Gastrocnemius medialis (tissue), 4 donors: ENCODE measurements around the gene ZNF44. TPM values are rescaled to one million over a fixed set of nuclear protein-coding genes. Genes with fewer than 3 reads are reported as not detected.

Source experiments
- ATAC-seq, 2 donors: fragments of 150-250 bp; one replicate each; pipeline ENCODE4 v1.9.1; 2016
- DNase-seq, 2 donors: peaks; one replicate each; pipeline ENCODE4 v3.0.0-alpha.2; 2019
- H3K27ac ChIP-seq, 4 donors: fragments of 200-600 bp; sonication (generic); 1 replicate in 1 of 4; 2 replicates in 3 of 4; pipeline ENCODE4 v1.5.1; 2016 to 2018; ENCODE audit warnings: mild to moderate bottlenecking in 2 of 4, moderate library complexity in 1 of 4
- H3K27me3 ChIP-seq, 3 donors: fragments of 200-600 bp; sonication (generic) in 2 of 3; 1 replicate in 1 of 3; 2 replicates in 2 of 3; pipeline versions ENCODE4 v1.5.1 to v1.6.0; 2016 to 2019; ENCODE audit warnings: mild to moderate bottlenecking in 1 of 3, moderate library complexity in 1 of 3
- H3K36me3 ChIP-seq, 2 donors: fragments of 200-600 bp; sonication (generic) in 1 of 2; one replicate each; pipeline ENCODE4 v1.5.1; 2017 to 2018
- H3K4me1 ChIP-seq, 2 donors: fragments of 200-600 bp; sonication (generic) in 1 of 2; one replicate each; pipeline ENCODE4 v1.5.1; 2016 to 2017; ENCODE audit warnings: mild to moderate bottlenecking in 2 of 2
- H3K4me3 ChIP-seq, 4 donors: fragments of 200-600 bp; sonication (generic) in 3 of 4; 1 replicate in 1 of 4; 2 replicates in 3 of 4; pipeline ENCODE4 v1.5.1; 2016 to 2019; ENCODE audit warnings: mild to moderate bottlenecking in 2 of 4
- H3K9me3 ChIP-seq, 3 donors: fragments of 200-600 bp; sonication (generic) in 2 of 3; 1 replicate in 1 of 3; 2 replicates in 2 of 3; pipeline ENCODE4 v1.5.1; 2016 to 2019
- CTCF ChIP-seq, 5 experiments: fragments of 450-650 bp in 3 of 5; fragments of 200-600 bp in 2 of 5; sonication (generic) in 2 of 5; IDR thresholded peaks in 4 of 5; conservative IDR thresholded peaks in 1 of 5; 1 replicate in 4 of 5; 2 replicates in 1 of 5; pipeline ENCODE4 v1.5.1; 2016 to 2019; ENCODE audit warnings: antibody characterized with exemption in 5 of 5, mild to moderate bottlenecking in 3 of 5, moderate library complexity in 3 of 5
- POLR2A ChIP-seq, 2 donors: fragments of 450-650 bp; IDR thresholded peaks; one replicate each; pipeline ENCODE4 v1.6.1; 2017; ENCODE audit warnings: antibody characterized with exemption in 2 of 2, mild to moderate bottlenecking in 2 of 2, moderate library complexity in 2 of 2
- in situ Hi-C, 4 donors: fragments of 200-750 bp; cut with MboI; loops; one replicate each; pipeline versions ENCODE4 v1.15.0 to v1.8.0; 2017; ENCODE audit warnings: low sequenced_read_pairs in 4 of 4
- intact Hi-C: fragments of 100-400 bp; cut with DNase I; formaldehyde crosslinking; loops from one replicate; pipeline ENCODE4 v1.15.1; 2023; ENCODE audit warnings: low total_unique reads
- total RNA-seq, 4 donors: library from RNA; depleted of rRNA; stranded (reverse); fragments of >200 nt; gene quantifications; one replicate each; pipeline versions ENCODE4 v1.1.0 to v1.2.3, GENCODE V29; 2016

Gene ZNF44
- total RNA-seq, 4 donors from 2014 or later: 2.6 to 4.0 (median 3.5) TPM

- DNase-seq (no peak), ATAC-seq (no peak)
- no peak overlapping the region for H3K27ac ChIP-seq
- peaks cover 34 to 77% of the 10 kb centered on the region in 2 donors for H3K36me3 ChIP-seq
- H3K4me1 ChIP-seq: no peaks in the 10 kb centered on the region
- H3K9me3 ChIP-seq: peaks cover 20 to 89% (median 26%) of the 10 kb centered on the region in 3 donors
- in situ Hi-C loops: no loop called here
- peak overlapping the region in 1 of 4 donors; percentile 29 for H3K4me3 ChIP-seq
- H3K27me3 ChIP-seq: no peaks in the 10 kb centered on the region
- intact Hi-C loops: no loop called here
- no peak for TF ChIP-seq CTCF (IDR thresholded peaks at IDR 0.05 in 4 of 5, conservative IDR thresholded peaks at IDR 0.05 in 1 of 5)
- TF ChIP-seq POLR2A (IDR thresholded peaks at IDR 0.05): no peak
Measured at GRCh38 chr19:12270854-12271253, 23.8 kb downstream of the ZNF44 start.

GRCh38 chr19:12265921-12266704 lies 28.6 kb downstream of the ZNF44 start:
- TF ChIP-seq CTCF (IDR thresholded peaks at IDR 0.05 in 4 of 5, conservative IDR thresholded peaks at IDR 0.05 in 1 of 5) (no peak), POLR2A (IDR thresholded peaks at IDR 0.05) (no peak)
- ATAC-seq (no peak), DNase-seq (no peak)
- Histone ChIP-seq H3K4me1 (no peaks in the 10 kb centered on the region), H3K4me3 (no peak overlapping the region), H3K27me3 (no peaks in the 10 kb centered on the region), H3K36me3 (peaks cover 8 to 30% of the 10 kb centered on the region in 2 donors), H3K9me3 (peaks cover 7 to 45% (median 10%) of the 10 kb centered on the region in 3 donors), H3K27ac (no peak overlapping the region)
- intact Hi-C loops (no loop called here), in situ Hi-C loops (no loop called here)

DNA sequence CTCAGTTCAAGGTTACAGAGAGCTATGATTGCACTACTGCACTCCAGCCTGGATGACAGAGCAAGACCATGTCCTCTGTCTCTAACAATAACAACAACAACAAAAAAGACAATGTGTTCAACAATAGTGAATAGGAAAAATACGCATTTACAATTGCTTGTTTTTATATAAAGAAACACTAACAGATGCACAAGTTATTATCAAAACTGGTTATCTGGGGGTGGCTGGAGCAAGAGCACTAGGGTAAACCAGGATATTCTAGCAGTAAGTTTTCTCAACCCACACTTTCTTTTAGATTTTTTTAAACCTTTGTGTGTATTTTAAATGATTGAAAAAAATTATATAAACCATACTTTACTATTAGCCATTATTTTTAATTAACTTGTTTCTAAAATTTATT lies 33.1 kb downstream of the ZNF44 start:
- Histone ChIP-seq H3K27me3 (no peaks in the 10 kb centered on the region), H3K4me3 (no peak overlapping the region), H3K27ac (no peak overlapping the region), H3K4me1 (no peaks in the 10 kb centered on the region), H3K36me3 (peaks cover 0 to 2% of the 10 kb centered on the region in 2 donors), H3K9me3 (peaks cover 0 to 6% (median 0%) of the 10 kb centered on the region in 3 donors)
- intact Hi-C loops (no loop called here), in situ Hi-C loops (no loop called here)
- ATAC-seq (no peak), DNase-seq (no peak)
- TF ChIP-seq CTCF (IDR thresholded peaks at IDR 0.05 in 4 of 5, conservative IDR thresholded peaks at IDR 0.05 in 1 of 5): no peak
- no peak for TF ChIP-seq POLR2A (IDR thresholded peaks at IDR 0.05)

- Histone ChIP-seq H3K27ac (no peak overlapping the region), H3K9me3 (no peaks in the 10 kb centered on the region), H3K4me3 (no peak overlapping the region), H3K4me1 (no peaks in the 10 kb centered on the region), H3K36me3 (peaks cover 0 to 2% of the 10 kb centered on the region in 2 donors), H3K27me3 (no peaks in the 10 kb centered on the region)
- ATAC-seq: no peak
- no peak for DNase-seq
- no peak for TF ChIP-seq POLR2A (IDR thresholded peaks at IDR 0.05)
- TF ChIP-seq CTCF (IDR thresholded peaks at IDR 0.05 in 4 of 5, conservative IDR thresholded peaks at IDR 0.05 in 1 of 5): no peak
- intact Hi-C loops: no loop called here
- in situ Hi-C loops: no loop called here
Measured at GRCh38 chr19:12260861-12261260, 33.8 kb downstream of the ZNF44 start.
